Measurements from ENCODE around the gene RUFY2.
"Not testable (repeated sequence)": the region's sequence is repeated elsewhere in the genome, so short reads cannot be mapped to it uniquely, and the experiment has no call there.

The RUFY2 gene, protein sequence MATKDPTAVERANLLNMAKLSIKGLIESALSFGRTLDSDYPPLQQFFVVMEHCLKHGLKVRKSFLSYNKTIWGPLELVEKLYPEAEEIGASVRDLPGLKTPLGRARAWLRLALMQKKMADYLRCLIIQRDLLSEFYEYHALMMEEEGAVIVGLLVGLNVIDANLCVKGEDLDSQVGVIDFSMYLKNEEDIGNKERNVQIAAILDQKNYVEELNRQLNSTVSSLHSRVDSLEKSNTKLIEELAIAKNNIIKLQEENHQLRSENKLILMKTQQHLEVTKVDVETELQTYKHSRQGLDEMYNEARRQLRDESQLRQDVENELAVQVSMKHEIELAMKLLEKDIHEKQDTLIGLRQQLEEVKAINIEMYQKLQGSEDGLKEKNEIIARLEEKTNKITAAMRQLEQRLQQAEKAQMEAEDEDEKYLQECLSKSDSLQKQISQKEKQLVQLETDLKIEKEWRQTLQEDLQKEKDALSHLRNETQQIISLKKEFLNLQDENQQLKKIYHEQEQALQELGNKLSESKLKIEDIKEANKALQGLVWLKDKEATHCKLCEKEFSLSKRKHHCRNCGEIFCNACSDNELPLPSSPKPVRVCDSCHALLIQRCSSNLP

DNA sequence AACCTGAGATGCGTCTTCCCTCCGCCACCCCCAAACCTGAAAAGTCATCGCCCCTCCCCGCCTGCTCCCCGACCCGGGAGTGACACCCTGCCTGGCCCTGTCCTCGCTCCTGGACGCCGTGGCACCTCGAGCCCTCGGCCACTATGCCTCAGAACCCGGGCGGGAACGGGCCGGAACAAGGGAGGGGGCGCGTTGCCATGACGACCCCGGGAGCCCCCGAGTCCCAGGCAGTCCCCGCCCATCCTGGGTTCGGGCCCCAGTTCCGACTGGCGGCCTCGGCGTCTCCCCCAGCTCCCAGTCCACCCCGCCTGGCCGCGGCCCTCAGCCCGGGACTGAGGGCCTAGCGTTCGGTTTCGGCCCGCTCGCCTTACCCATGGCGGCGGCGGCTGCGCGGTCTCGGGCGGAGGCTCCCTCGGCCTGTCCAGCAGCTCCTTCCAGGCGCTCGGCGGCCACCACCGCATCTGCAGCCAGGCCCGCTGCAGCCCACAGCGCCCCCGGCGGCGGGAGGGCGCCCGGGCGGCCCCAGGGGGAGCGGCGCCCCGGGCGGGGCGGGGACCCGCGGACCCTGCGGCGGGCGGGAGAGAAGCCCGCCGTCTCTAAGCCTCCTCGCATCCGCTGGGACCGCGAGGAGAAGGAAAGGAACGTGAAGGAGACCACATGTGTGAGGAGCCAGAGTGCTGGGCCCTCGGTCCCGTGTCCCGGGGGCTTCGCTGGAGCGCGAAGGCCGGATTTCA lies at the start of gene RUFY2:
TSS of gene RUFY2 (minus strand) at position 463 of the 734 bp plus-strand sequence. CDS start at position 375, 88 bp downstream.
- DNase-seq = peak; percentile 26

DNA sequence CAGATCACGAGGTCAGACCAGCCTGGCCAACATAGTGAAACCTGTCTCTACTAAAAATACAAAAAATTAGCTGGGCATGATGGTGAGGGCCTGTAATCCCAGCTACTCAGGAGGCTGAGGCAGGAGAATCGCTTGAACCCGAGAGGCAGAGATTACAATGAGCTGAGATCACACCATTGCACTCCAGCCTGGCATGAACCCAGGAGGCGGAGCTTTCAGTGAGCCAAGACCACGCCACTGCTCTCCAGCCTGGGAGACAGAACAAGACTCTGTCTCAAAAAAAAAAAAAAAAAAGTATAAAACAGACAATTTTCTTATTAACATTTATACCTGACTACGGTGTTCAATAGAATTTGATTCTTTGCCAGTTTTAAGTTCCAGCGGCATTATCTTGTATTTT lies 42.6 kb upstream of the RUFY2 start:
- not testable (repeated sequence) for DNase-seq

DNA sequence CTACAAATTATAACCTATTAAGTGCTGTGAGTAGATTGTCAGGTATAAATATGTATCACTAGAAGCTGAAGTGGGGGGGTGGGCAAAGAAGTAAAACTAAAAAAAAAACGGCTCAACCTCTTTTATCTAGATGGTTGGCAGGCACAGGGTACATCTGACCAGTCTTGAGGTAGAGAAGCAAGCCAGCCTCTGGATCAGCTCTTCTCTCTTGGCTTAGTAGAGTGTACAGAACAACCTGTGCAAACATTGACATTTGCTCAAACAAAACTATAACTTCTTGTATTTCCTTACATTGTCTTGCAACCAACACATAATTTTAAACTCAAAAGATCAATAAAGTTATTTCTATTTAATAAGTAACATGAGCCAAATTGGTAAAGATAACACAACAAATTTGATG lies 39.1 kb upstream of the RUFY2 start:
- DNase-seq = no peak

DNA sequence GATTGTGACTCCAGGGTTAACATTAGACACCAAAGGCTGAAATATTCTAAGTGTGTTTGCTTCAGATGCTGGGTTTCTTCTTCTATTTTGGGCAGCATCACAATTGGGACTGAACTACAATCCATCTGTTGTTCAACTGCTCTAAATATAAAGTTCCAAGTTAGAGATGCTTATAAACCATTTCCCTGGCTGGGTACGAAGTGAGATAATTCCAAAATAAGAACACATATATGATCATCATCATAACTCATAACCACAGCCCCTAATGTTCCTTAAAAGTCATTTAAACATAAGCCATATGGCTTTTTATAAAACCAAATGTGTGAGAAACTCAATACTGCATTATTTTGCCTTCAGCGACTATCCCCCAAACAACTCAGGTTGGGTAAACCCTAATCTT lies 35.9 kb upstream of the RUFY2 start:
- DNase-seq = no peak

DNA sequence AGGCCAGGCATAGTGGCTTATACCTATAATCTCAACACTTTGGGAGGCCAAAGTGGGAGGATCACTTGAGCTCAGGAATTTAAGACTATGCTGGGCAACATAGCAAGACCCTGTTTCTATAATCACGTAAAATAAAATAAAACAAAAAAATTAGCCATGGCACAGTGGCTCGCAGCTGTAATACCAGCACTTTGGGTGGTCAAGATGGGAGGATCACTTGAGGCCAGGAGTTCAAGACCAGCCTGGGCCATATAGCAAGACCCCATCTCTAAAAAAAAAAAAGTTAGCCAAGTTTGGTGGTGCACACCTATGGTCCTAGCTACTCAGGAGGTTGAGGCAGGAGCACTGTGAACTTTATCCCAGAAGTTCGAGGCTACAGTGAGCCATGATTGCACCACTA lies 33.8 kb upstream of the RUFY2 start:
- no peak for DNase-seq

DNA sequence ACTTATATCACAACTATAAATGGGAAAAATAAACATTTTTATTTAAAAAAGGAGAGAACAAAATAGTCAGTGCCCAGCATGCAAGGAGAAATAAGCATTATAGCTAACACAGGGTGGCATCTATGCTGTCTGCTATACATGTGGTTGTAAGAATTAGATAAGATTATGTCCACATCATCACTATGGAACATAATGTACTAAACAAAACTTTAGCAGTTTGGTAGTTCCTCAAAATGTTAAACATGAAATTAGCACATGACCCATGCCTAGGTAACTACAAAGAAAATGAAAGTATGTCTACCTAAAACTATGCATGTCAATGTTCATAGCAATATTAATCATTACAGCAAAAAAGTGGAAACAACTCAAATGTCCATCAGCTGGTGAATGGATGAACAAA lies 28.7 kb upstream of the RUFY2 start:
- no peak for DNase-seq

DNA sequence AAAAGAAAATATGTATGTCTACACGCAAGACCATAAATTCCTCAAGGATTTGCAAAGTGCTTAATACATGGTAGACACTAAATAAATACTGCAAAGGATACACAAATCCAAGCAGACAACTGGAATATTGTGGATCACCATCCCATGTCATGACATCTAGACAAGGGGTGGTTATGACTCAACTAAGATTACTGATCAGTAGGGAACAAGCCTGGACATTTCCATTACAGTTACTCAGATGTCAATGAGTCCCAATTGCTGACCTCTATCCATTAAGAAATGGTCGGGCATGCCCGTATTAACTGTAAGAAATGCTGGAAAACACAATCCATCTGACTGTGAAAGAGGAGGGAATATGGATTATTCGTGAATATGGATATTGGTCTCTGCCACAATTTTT lies 27.6 kb upstream of the RUFY2 start:
- no peak for DNase-seq

DNA sequence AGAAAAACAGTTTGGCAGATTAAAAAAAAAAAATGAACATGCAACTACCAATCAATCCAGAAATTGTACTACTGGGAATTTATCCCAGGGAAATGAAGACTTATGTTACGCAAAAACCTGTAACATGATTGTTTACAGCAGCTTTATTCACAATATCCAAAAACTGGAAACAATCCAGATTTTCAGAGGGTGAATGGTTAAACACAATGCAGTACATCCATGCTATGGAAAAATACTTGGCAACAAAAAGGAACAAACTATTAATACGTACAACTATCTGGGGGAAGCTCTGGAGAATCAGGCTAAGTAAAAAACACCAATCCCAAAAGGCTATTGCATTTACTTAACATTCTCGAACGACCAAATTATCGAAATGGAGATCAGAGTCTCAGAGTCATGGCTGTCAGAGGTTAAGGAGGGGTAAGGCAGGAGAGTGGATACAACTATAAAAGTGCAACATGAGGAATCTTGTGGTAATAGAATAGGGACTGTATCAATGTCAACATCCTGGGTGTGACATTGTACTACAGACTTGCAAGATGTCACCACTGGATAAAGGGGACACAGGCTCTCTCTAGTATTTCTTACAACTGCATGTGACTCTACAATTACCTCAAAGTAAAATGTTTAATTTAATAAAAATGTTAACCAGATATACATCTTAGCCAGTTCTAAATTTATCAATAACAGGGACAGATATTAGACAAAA lies 21.5 kb upstream of the RUFY2 start:
- DNase-seq = no peak

DNA sequence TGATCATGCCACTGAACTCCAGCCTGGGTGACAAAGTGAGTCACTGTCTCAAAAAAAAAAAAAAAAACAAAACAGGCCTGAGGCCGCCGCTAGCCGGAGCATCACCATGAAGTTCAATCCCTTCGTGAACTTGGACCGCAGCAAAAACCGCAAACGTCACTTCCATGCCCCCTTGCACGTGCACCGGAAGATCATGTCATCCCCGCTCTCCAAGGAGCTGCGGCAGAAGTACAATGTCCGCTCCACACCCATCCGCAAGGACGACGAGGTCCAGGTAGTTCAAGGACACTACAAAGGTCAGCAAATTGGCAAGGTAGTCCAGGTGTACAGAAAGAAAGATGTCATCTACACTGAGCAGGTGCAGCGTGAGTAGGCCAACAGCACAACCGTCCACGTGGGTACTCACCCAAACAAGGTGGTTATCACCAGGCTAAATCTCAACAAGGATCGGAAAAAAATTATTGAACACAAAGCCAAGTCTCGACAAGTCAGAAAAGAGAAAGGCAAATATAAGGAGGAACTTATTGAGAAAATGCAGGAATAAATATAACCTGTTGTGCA lies 17.5 kb upstream of the RUFY2 start:
- no peak for DNase-seq

DNA sequence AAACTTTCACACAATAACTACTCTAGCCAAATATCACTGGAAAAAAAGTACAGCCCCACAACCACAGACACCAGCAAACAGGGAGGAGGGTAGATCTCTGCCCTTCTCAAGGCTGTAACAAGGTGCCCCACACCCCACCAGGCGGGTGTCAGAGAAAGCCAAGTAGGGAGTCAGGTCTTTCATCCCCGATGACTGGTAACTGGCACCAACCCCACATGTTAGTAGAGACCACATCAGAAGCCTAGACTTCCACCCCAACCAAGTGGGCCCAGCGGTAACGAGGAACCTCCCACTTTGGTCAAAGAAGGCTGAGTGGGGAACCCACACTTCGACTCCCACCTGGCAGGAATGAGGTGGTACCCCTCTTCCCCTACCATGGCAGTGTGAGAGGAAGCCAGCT lies 16.4 kb upstream of the RUFY2 start:
- DNase-seq = no peak

DNA sequence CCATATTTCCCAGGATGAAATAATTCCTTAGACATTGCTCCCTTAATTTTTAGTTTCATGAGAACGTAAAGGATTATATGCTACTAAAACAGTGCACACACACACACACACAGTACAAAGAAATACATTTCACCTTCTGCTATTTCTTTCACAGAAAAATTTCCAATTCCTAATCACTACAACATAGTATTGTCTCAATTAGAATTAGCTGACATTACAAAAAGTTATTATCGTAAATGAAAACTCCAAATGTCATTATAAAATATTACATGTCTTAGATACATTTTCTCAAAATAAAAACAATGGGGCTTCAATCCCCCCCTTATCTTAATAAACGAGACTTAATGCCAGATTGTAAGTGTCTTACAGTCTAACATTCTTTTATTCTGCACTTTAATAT lies 12.3 kb upstream of the RUFY2 start:
- no peak for DNase-seq

DNA sequence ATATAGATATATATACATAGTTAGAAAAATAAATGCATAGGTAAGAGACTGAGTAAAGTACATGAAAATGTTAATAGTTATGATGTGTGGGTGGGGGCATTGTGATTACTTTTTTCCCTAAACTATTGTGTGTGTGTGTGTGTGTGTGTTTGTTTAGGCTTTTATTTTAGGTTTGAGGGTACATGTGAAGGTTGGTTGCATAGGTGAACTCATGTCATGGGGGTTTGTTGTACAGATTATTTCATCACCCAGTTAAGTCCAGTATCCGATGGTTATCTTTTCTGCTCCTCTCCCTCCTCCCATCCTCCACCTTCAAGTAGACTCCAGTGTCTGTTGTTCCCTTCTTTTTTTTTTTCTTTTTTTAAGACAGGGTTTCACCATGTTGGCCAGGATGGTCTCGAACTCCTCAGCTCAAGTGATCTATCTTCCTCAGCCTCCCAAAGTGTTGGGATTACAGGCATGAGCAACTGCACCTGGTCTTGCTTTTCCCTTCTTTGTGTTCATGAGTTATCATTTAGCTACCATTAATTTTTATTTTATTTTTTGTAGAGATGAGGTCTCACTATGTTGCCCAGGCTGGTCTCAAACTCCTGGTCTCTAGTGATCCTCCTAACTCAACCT lies 1.9 kb upstream of the RUFY2 start:
- no peak for DNase-seq

DNA sequence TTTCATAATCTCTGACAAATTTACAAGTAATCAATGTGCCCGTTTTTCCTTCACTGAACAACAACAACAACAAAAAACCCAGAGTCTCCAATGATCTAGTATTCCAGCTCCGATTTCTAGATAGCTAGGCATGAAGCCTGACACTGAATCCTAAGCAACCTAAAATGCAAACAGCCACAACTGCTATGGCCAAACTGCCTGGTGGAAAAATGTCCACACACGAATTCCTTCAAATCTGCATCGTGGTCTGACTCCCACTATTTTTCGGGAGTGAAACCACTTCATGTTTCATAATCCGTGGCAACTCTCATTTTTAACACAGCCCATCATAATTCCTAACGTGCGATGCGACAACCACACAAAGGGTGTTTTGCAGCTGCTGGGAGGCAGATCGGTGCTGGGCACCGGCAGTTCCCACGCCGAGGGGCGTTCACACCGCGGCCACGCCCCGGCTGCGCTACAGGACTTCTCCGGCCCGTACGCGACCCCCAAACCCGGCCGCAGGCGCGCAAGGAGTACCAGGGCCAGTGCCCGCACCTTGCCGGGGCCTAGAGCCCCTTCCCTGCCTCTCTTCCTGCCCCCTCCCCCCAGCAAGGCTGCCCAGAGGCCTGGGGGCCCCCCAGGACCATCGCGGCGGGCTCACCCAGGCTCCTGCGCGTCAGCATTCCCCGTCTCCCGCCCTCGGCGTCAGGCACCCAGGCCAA lies 814 bp downstream of the RUFY2 start:
- DNase-seq = no peak

DNA sequence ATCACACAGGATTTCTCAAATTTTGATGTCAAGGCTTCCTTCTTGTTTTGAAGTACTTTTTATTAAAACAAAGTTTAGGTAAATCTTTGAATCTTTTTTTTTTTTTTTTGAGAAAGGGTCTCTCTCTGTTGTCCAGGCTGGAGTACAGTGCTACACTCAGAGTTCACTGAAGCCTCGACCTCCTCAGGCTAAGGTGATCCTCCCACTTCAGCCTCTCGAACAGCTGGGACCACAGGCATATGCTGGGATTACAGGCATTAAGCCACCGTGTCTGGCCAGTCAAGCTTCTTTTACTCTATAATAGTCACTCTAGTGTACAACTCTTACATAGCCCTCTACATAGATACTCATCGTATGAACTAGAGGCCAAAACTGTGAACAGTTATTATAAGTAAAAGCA lies 3.4 kb downstream of the RUFY2 start:
- no peak for DNase-seq

DNA sequence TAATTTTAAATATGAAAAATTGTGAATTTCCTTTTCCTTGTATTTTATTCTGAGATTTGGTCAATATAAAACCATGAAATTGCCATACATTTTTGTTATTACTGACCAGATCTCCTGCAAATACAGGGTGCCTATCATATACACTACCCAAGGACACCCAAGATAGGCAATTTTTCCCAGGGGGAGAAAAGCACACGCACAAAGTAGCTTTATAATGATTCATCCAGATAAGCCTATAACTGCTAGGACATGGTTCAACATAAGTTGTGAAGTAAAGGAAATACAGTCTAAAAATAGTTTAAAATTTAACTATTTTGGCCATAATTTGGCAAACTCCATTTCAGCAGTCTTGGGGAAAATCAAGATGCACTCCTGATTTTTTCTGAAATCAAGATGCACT lies 4.8 kb downstream of the RUFY2 start:
- no peak for DNase-seq

DNA sequence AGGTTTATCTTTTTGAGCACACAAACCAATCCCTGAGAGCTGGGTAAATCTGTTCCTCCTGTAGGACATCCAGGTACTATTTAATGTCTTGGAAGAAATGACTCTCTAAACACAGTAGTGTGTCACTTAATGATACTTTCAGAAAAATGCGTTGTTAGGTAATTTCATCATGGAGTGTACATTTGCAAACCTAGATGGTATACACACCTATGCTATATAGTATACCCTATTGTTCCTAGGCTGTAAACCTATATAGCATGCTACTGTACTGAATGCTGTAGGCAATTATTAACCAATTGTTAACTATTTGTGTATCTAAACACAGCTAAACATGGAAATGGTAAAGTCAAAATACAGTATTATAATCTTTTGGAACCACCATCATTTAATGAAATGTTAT lies 10.1 kb downstream of the RUFY2 start:
- no peak for DNase-seq

DNA sequence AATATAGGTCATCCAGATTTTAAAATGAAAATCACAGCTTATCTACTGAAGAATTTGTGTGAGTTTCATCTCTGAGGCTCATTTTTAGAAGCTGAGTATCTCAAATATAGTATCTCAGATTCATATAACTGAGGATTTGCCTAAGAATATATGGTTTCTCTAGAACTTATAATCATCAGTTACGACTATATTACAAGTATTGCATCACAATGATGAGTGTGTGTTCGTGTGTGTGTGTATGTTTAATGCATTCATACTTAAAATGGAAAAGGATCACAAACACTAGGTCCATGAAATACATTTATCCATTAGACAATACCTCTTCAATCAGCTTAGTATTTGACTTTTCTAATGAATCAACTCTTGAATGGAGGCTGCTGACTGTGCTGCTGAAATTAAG lies 21.3 kb downstream of the RUFY2 start:
- no peak for DNase-seq

DNA sequence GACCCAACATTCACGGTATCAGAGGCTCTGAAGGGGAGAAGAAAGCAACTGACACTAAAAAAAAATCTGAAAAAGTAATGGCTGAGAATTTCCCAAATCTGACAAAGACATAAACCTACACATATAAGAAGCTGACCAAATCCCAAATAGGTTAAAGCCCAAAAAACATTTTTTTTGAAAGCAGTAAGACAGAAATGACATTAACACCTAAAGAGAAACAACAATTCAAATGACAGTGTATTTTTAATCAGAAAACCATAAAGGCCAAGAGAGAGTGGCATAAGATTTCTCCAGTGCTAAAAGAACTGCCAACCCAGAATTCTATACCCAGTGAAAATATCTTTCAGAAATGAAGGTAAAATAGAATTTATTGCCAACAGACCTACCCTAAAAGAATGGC lies 35.5 kb downstream of the RUFY2 start:
- no peak for DNase-seq

DNA sequence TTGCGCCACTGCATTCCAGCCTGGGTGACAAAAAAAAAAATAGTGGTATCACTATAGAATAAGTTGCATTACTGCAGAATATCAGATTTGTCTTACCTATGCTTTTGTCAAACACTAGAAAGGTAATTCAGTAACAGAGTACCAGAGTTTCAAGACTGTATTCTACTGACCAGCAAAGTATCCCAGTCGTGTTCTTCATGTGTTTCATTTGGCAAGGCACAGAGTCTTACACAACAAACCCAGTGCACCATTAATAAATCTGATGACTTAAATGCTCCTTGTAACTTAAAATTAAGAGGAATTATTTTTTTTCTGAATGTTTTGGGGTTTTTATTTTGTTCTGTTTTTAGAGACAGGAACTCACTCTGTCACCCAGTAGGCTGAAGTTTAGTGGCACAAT lies 40.0 kb downstream of the RUFY2 start:
- no peak for DNase-seq

DNA sequence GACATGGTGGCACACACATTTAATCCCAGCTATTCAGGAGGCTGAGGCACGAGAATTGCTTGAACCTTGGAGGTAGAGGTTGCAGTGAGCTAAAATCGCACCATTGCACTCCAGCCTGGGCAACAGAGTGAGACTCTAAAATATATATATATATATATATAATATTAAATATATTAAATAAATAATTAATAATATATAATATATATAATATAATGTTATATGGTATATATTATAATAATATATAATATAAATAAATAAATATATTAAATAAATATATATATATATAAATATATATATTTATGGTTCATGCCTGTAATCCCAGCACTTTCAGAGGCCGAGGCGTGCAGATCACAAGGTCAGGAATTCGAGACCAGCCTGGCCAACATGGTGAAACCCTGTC lies 40.5 kb downstream of the RUFY2 start:
- no peak for DNase-seq

DNA sequence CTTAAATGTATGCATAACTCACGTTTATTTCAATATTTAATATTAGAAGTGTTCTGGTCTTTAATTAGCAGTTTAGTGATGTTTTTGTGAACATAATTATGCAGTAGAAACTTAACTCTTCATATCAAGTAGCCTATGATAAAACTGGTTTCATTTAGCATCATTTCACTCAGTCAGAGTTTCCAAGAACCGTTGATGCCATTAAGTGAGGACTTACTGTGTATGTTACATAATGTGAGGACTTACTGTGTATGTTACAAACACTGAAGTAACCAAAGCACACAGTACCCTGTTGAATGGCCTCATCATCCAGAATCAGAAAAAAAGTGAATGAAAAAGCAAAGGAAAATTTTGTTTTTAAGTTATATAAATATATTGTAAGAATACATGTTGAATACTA lies 41.5 kb downstream of the RUFY2 start:
- no peak for DNase-seq
